Glomerular endothelial cell (primary cell): Measurements from ENCODE around the gene PID1. TPM values are rescaled to one million over a fixed set of nuclear protein-coding genes. Genes with fewer than 3 reads are reported as not detected.

ENCODE experiments used
- DNase-seq: peaks from one replicate; pipeline ENCODE4 v3.0.0-alpha.2; 2011; ENCODE audit warnings: low read depth, low spot score; ENCODE audit errors: extremely low read depth
- total RNA-seq: library from RNA; depleted of rRNA; stranded (reverse); fragments of >200 nt; gene quantifications from 2 replicates; pipeline ENCODE4 v1.2.3, GENCODE V29; 2015

Gene PID1
- total RNA-seq, 1 donor from 2014 or later: 0.99 TPM

DNA sequence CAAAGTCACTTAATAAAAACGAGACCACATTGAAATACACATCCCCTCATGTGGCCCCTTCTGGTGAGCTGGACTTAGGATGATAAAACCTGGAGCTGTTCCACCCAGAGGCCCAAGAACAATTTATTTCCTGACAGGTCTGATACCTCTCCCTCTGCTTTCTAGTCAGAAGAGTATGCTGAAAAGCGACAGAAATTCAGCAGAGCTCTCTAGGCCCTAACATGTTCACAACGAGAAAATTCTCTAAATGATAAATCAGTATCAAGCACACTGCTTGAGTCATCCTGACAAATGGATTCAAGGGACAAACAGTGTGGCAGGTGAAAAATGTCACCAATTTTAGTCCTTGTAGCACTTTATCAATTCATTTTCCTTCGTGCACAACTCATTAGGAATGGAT, 233.5 kb downstream of the PID1 start:
- DNase-seq: no peak

DNA sequence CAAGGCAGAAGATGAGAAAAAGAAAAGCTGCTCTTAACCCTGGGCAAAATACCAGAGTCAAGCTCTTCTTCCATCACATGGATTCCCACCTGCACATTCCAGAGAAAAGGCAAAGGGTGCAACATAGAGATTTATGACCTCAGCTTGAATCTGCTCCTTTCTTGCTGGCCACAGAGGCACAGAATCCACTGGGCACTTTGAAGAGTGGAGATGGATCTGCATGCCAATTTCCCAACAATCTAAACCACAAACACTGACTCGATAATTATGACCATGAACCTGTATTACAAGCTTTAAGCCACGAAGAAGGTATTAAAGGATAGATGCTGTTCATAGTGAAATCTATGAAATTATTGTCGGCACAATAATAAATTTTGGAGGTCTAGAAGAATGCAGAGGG, 237.3 kb downstream of the PID1 start:
- DNase-seq: no peak

DNA sequence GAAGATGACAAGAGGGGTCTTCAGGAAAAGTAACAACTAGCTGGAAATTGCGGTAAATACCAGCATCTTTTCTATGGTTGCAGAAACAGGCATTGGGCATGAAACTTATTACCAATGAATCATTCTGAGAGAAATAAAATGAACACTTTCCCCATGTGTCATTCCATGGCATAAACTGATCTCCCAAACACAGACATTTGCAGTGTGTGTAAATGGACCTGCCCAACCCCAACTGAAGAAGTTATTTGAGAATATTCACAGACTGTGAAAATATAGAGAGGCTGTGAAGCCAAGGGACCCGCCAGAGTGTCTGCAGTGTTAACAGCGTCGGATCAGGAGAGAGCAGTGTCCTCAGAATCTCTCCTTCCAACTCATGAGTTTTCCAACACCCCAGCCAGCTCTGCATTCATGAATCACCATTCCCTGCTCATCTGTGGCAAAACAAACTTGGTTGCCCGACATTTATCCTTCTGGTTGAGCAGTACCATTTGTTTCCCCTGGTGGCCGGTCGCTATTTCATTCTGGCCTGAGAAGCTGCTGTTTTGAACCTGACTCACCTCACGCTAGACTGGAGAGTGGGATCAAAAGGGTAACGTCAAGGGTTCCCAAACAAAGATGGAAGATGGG, 238.4 kb downstream of the PID1 start:
- no peak for DNase-seq

DNA sequence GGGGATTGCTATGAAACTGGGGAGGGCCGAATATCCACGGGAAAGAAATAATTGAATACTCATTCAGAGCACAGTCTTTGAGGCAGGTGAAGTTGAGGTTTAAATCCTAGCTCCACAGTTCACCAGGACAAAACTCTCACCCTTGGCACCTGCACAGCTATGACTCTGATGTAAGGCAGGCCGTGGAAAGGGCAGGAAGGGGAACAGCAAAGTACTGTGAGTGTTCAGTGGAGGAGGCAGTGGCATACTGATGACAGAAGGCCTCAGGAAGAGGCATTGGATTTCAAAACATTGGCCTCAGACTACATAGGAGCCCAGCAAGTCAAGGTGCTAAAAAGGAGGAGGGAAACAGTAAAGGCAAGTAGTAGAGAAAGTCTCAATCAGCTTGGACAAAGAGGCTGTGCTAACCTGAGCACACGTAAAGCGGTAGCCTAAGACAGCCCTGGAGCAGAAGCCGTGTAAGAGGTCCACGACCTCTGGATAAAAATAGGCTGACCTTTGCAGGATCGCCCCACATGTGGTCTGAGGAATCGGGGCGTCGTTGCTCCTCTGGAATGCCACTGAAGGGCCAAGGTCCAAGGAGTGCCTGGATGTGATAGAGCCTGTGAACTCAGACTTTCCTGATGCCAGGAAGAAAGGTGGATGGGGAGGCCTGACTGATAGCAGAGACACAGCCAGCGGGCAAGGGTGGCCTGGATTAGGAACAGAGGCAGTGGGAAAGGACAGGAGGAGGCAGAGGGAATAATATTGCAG, 243.6 kb downstream of the PID1 start:
- DNase-seq: no peak

DNA sequence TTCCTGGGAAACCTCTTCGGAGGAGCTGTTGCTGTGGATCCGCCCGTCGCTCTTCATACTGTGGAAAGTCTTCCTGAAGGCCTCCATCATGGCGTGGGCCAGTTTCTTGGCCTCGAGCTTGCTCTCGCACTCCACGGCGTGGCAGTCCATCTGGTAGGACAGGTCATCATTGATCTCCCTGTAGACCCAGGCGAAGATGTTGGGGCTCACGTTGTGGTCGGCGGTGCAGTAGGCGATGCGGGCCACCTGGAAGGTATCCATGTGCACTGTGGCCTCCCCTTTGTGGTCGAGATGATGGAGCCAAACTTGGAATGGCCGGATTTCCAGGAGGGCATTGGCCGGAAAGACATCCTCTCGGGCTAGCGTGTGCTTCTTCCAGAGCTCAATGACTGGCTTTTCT, 245.4 kb downstream of the PID1 start:
- DNase-seq: no peak

DNA sequence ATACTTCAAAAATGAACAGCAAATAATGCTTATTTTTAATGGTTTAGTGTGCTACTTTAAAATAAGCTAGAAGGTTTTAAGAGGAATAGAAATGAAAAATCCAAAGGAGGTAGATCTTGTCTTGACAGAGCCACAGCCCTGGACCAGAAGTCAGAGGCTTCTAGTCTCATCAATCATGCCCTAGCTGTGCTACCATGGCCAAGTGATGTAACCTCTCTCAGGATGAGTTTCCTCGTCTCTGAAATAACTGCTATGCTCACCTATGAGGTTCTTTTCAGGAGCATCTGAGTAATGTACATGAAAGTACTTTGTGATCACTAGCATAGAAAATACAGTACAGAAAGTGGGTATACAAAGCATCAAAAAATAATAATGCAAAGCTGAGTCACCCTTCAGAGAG, 248.4 kb downstream of the PID1 start:
- DNase-seq: no peak

DNA sequence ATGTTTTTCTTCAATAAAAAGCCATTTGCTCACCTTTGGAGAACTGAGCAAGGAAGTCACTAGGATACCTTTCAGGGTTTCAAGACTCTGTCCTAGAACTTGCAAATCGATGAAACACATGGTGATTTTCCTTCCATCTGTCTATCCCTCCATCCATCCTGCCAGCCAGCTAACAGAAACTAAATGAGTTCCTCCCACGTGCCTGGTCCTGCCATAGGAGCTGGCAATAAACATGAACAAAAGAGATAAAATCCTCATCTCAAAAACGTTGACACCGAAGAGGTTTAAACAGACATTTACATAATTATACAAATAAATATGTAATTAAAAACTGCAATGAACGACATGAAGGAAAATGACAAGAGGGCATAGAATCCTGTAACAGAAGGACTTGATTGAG, 249.0 kb downstream of the PID1 start:
- no peak for DNase-seq

DNA sequence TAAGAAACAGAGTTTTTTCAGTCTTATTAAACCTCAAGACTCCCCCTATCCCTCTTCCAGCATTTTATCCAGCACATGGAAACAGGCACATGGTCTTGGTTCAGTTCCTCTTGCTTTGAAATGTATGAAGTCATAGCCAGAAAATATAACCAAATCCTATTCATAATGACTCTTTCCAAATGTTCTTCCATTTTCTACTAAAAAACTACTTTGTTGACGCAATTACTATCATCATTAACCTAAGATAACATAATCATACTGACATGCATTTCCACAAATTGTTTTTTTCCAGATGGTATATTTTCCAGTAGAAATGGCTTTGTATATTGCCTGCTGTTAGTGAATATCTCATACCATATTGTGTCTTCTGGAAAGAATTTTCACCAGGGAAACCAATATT, 261.3 kb downstream of the PID1 start:
- DNase-seq: no peak

DNA sequence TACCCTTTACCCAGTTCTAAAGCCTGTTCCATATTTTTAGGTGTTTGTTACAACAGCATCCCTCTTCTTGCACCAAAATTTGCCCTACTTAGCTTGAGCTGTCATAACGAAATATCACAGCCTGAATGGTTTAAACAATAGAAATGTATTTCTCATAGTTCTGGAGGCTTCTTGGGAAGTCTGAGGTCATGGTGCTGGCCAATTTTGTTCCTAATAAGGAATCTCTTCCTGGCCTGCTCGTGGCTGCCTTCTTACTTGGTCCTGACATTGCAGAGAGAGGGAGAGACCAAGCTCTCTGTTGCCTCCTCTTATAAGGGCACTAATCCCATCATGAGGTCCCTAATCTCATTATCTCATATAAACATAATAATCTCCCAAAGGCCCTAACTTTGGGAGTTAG, 267.8 kb downstream of the PID1 start:
- DNase-seq: no peak

DNA sequence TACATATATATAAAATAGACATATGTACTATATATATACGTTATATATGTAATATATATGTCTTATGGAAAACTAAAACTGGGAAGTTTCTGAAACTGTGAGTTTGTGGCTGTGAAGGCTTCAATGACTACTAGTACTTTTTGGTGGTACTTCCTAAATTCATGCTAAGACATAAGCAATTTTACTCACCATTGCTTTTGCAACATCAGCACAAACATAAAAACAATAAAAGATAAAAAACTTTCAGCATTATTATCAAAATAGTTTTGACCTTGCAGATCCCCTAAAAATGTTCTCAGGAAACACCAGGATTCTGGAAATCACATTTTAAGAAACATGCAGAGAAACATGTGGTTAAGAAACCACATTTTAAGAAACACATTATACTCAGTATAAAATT, 269.9 kb downstream of the PID1 start:
- no peak for DNase-seq

DNA sequence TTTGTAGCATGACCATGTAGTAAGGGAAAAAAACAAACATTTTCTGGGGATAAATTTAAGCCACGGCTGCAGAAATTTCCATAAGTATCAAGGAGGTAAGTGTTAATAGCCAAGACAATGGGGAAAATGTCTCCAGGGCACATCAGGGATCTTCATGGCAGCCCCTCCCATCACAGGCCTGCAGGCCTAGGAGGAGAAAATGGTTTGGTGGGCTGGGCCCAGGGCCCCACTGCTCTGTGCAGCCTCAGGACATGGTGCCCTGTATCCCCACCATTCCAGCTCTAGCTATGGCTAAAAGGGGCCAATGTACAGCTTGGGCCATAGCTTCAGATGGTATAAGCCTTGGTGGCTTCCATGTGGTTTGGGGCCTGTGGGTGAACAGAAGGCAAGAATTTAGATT, 271.8 kb downstream of the PID1 start:
- DNase-seq: no peak

DNA sequence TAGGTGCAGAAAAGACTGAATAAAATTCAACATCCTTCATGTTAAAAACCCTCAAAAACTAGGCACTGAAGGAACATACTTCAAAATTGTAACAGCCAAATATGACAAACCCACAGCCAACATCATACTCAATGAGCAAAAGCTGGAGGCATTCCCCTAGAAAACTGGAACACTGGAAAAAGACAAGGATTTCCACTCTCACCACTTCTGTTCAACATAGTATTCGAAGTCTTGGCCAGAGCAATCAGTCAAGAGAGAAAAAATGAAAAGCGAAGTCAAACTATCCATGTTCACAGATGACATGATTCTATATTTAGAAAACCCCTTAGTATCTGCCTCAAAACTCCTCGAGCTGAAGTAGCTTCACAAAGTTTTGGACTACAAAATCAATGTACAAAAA, 282.3 kb downstream of the PID1 start:
- DNase-seq: no peak

DNA sequence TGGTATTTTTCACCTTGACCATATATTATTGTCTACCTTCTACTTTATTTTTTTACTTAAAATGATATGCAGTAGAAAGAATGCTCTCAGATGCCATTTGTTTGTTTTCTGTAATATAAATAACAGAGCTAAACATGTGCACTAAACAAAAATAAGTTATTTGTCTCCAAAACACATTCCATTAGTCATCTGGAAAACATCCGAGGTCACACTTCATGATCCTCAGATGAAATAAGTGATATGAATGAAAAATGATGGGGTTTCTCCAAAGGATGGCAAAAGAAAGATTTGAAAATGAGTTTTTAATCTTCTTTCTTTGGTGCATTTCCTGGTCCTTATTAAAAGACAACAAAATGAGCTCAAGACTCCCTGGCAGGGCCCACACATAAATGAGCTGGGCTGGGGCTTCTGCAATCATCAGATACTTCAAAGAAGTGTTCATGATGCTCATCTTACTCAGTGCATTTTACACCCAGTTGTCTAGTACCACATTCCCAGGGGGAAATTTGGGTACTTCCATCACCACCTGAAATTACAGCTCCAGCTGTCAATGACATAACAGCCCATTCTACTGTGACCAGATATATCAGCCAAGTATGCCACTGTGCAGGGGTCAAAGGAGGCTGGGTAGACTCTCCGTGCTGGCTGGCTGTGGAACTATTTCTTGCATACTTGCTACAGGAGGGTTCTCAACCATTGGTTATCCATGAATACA, 283.5 kb downstream of the PID1 start:
- no peak for DNase-seq

DNA sequence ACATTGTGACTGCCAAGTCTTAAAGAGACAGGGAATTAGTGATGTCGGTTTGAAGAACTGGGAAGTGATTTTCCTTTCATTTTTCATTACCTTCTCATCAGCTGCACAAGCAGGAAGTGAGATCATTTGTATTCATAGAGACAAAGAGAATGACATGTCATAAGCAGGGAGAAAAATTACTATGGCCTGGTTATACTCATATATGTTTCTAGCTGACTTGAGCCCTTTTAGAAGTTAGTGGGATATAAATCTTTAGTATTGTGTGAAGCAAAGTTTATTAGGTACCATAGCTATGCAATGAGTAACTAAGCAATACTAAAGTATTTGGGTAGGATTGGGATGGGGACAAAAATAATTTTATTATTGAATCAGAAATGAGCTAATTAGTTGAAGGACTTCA, 284.1 kb downstream of the PID1 start:
- no peak for DNase-seq

DNA sequence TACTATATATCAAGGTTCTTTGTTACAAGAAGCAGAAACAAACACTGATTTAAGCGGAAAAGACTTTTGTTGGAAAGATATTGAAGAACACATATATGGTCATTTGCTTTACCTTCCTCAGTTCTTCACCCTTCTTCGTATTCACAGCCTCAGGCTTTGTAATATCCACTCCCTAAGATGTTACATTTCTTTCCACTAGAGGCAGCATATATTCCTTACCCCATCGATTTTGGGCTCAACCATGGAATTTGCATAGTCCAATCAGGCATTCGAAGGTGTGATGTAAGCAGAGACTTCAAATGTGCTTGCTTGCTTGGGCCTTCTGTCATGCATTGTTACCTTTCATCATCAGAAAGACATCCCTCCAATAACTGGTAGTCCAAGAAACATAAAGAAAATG, 287.4 kb downstream of the PID1 start:
- no peak for DNase-seq

DNA sequence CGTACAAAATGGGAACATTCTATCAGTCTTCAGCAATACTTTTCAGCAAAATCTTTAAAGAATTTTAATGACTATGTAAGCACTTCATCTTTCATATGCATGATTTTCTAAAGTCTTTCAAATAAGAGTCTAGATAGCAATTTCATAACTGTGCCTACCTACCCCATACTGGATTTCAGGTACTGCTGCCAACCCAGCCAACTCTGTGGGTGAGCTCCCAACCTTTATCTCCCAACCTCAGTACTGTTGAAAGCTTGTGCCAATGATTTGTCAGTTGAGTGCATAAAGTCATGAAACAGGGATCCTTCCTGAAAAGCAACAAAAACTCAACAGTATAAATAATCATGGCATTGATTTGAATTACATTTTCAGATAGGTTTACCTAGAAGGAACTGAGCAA, 296.9 kb downstream of the PID1 start:
- DNase-seq: no peak
